Spleen (tissue), 11 donors: ENCODE data around the gene ATG16L2. TPM values are rescaled to one million over a fixed set of nuclear protein-coding genes. Genes with fewer than 3 reads are reported as not detected.
A peak's percentile ranks its signal among the peaks of the same experiment; 100 is the strongest.

ENCODE experiments used
- DNase-seq: peaks from one replicate; pipeline ENCODE4 v3.0.0-alpha.2; 2020
- H3K27ac ChIP-seq, 8 donors: fragments of 200-600 bp; sonication (generic) in 7 of 8; 1 replicate in 4 of 8; 2 replicates in 4 of 8; pipeline versions ENCODE4 v1.5.0 to v1.8.0; 2016 to 2021; ENCODE audit warnings: inconsistent platforms in 4 of 8, mild to moderate bottlenecking in 4 of 8, moderate library complexity in 1 of 8
- H3K27me3 ChIP-seq, 7 donors: fragments of 200-600 bp; sonication (generic) in 6 of 7; replicated peaks in 1 of 7; 1 replicate in 4 of 7; 2 replicates in 3 of 7; pipeline versions ENCODE4 v1.5.0 to v1.8.0; 2016 to 2021; ENCODE audit warnings: inconsistent platforms in 3 of 7, mild to moderate bottlenecking in 1 of 7
- H3K36me3 ChIP-seq, 6 donors: fragments of 200-600 bp; sonication (generic) in 5 of 6; 1 replicate in 4 of 6; 2 replicates in 2 of 6; pipeline versions ENCODE4 v1.5.0 to v1.8.0; 2016 to 2021; ENCODE audit warnings: inconsistent platforms in 2 of 6
- H3K4me1 ChIP-seq, 6 donors: fragments of 200-600 bp; sonication (generic) in 5 of 6; 1 replicate in 3 of 6; 2 replicates in 3 of 6; pipeline versions ENCODE4 v1.5.0 to v1.8.0; 2016 to 2021; ENCODE audit warnings: inconsistent platforms in 3 of 6
- H3K4me3 ChIP-seq, 8 donors: fragments of 200-600 bp; sonication (generic) in 7 of 8; 1 replicate in 4 of 8; 2 replicates in 4 of 8; pipeline versions ENCODE4 v1.5.0 to v1.8.0; 2016 to 2021; ENCODE audit warnings: inconsistent platforms in 4 of 8, mild to moderate bottlenecking in 4 of 8, moderate library complexity in 2 of 8
- H3K9me3 ChIP-seq, 8 donors: fragments of 200-600 bp; sonication (generic) in 7 of 8; 1 replicate in 4 of 8; 2 replicates in 4 of 8; pipeline versions ENCODE4 v1.5.0 to v1.8.0; 2016 to 2021; ENCODE audit warnings: inconsistent platforms in 4 of 8
- POLR2A ChIP-seq, 3 donors: fragments of 450-650 bp; IDR thresholded peaks; one replicate each; pipeline ENCODE4 v1.5.1; 2017; ENCODE audit warnings: antibody characterized with exemption in 3 of 3, mild to moderate bottlenecking in 1 of 3
- POLR2AphosphoS5 ChIP-seq, 3 donors: sonication (generic); formaldehyde crosslinking; IDR thresholded peaks; one replicate each; pipeline ENCODE4 v1.5.1; 2017; ENCODE audit warnings: antibody characterized with exemption in 3 of 3
- WGBS, 5 donors: extraction: QIAGEN DNeasy Blood & Tissue Kit in 3 of 5; methylation state at CpG; one replicate each; pipeline versions ENCODE4 v1.1.5 to v1.1.7; 2013 to 2018; 5-methylcytosine and 5-hydroxymethylcytosine counted together
- intact Hi-C: fragments of 100-400 bp; cut with DNase I; formaldehyde crosslinking; loops from one replicate; pipeline ENCODE4 v1.15.0; 2023; ENCODE audit warnings: low total_unique reads
- polyA plus RNA-seq, 3 donors: library from polyadenylated mRNA; stranded (reverse); fragments of 200-250 nt; gene quantifications; one replicate each; pipeline ENCODE4 v1.2.1, GENCODE V29; 2013
- total RNA-seq, 7 donors: library from RNA; depleted of rRNA in 3 of 7; stranded (reverse); fragments of >200 nt in 3 of 7; fragmentation: NEBNext Ultra II Directional in 4 of 7; extraction: Animal tissue kit (Norgen Biotek cat#: 25700) in 4 of 7; gene quantifications; one replicate each; pipeline versions ENCODE4 v1.1.0 to v1.2.1, GENCODE V29; 2016 to 2021
- TF ChIP-seq, protein P1 (sequence below), 11 experiments: fragments of 200-600 bp in 7 of 11; fragments of 450-650 bp in 4 of 11; sonication (generic) in 4 of 11; IDR thresholded peaks in 8 of 11; conservative IDR thresholded peaks in 3 of 11; 1 replicate in 7 of 11; 2 replicates in 4 of 11; pipeline versions ENCODE4 v1.4.0 to v1.8.0; 2016 to 2021; ENCODE audit warnings: antibody characterized with exemption in 11 of 11, inconsistent platforms in 4 of 11, mild to moderate bottlenecking in 1 of 11
- donor health status: healthy with polysubstance abuse.
- donor health status: DM: no; HTN: no; CAD: no; lungs with moderate emphysema.
- donor health status: DM: no; HTN: no; CAD: no.
- donor health status: Bipolar disorder and iron deficiency.
- donor health status: healthy.
- donor health status: DM: no; HTN: no; CAD: no.
- donor health status: DM: yes; HTN: yes; CAD: no.

Gene ATG16L2
- total and polyA plus RNA-seq, 10 donors: 96.9 to 368 (median 237) TPM

DNA sequence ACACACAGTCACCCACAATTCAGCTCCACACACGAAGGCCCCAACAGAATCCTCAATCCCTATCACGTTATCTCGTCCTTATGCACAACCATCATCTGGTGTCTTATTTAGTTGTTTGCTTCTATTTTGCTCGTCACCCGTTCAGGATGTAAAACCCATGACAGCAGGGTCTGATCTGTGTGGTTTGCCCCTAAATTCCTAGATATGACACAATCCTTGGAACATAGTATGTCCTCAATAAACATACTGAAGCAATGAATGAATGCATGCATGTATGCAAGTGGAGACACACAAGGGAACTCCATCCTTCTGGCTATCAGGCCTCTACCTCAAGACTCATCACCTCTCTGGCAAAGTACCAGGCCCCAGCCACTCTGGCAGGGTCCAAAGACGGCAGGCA lies 40.5 kb upstream of the ATG16L2 start:
- Histone ChIP-seq H3K36me3 (peaks cover 0 to 11% (median 0%) of the 10 kb centered on the region in 6 donors), H3K27ac (no peak overlapping the region), H3K4me3 (no peak overlapping the region), H3K27me3 (no peaks in the 10 kb centered on the region), H3K4me1 (peaks cover 4 to 54% (median 21%) of the 10 kb centered on the region in 6 donors), H3K9me3 (no peaks in the 10 kb centered on the region)
- no peak for DNase-seq
- no peak for TF ChIP-seq POLR2AphosphoS5 (IDR thresholded peaks at IDR 0.05)
- WGBS, 5 donors: 84 to 88% (median 86%) methylated on average over 6 of the region's 6 CpGs
- intact Hi-C loops: no loop called here

- DNase-seq: no peak
- intact Hi-C loops: no loop called here
- Histone ChIP-seq H3K27ac (no peak overlapping the region), H3K4me3 (no peak overlapping the region), H3K27me3 (no peaks in the 10 kb centered on the region), H3K4me1 (peaks cover 4 to 62% (median 23%) of the 10 kb centered on the region in 6 donors), H3K9me3 (no peaks in the 10 kb centered on the region), H3K36me3 (peaks cover 0 to 11% (median 0%) of the 10 kb centered on the region in 6 donors)
- TF ChIP-seq POLR2AphosphoS5 (IDR thresholded peaks at IDR 0.05): no peak
- TF ChIP-seq, protein P1, sequence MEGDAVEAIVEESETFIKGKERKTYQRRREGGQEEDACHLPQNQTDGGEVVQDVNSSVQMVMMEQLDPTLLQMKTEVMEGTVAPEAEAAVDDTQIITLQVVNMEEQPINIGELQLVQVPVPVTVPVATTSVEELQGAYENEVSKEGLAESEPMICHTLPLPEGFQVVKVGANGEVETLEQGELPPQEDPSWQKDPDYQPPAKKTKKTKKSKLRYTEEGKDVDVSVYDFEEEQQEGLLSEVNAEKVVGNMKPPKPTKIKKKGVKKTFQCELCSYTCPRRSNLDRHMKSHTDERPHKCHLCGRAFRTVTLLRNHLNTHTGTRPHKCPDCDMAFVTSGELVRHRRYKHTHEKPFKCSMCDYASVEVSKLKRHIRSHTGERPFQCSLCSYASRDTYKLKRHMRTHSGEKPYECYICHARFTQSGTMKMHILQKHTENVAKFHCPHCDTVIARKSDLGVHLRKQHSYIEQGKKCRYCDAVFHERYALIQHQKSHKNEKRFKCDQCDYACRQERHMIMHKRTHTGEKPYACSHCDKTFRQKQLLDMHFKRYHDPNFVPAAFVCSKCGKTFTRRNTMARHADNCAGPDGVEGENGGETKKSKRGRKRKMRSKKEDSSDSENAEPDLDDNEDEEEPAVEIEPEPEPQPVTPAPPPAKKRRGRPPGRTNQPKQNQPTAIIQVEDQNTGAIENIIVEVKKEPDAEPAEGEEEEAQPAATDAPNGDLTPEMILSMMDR (IDR thresholded peaks at IDR 0.05 in 8 of 11, conservative IDR thresholded peaks at IDR 0.05 in 3 of 11): no peak
- no peak for TF ChIP-seq POLR2A (IDR thresholded peaks at IDR 0.05)
- 91 to 96% (median 94%) methylated on average over 6 of the region's 6 CpGs for WGBS, 5 donors
Measured at GRCh38 chr11:72774499-72774898, 39.7 kb upstream of the ATG16L2 start.

DNA sequence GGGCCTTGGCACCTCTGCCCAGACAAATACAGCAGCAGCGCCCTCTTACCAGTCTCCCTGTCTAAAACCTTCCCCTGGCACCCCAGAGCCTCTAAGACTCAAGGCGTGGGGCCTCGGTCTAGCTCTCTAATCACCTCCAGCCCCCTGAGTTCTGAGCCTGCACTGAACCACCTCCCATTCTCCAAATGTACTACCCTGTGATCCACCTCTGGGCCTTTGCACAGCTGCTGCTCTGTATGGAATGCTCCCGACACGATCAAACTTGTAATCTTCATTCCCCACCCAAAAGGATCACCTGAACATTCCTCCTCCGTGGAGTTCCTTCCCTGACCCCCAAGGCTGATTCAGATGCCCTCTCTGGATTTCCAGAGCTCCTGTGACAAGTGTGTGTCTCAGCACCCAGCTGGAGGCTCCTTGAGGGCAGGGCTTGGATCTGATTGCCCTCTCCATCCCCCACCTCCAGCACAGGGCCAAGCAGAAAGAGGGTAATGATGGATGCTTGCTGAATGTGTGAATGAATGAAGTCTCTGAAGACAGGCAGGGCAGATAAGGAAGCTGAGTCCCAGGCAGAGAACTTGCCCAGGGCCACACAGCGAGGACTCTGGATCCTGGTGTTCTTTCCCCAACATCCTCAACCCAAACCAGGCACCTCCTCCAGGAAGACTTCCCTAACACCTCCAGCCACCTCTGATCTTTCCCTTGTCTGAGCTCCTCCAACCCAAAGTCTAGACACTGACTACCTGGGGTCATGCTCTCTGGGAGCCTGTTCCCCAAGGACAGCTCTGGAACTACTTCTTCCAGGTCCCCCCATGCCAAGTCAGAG lies 38.7 kb upstream of the ATG16L2 start:
- Histone ChIP-seq H3K4me1 (peaks cover 8 to 72% (median 32%) of the 10 kb centered on the region in 6 donors), H3K9me3 (no peaks in the 10 kb centered on the region), H3K27ac (peak overlapping the region in 1 of 8 donors; percentile 61), H3K36me3 (peaks cover 0 to 11% (median 0%) of the 10 kb centered on the region in 6 donors), H3K4me3 (no peak overlapping the region), H3K27me3 (peaks cover 0 to under 1% (median 0%) of the 10 kb centered on the region in 7 donors)
- WGBS, 5 donors: 94 to 98% (median 95%) methylated on average over 7 of the region's 7 CpGs
- no peak for DNase-seq
- no peak for TF ChIP-seq POLR2AphosphoS5 (IDR thresholded peaks at IDR 0.05)
- TF ChIP-seq POLR2A (IDR thresholded peaks at IDR 0.05): no peak
- TF ChIP-seq, protein P1 (IDR thresholded peaks at IDR 0.05 in 8 of 11, conservative IDR thresholded peaks at IDR 0.05 in 3 of 11): no peak
- intact Hi-C loops: no loop called here

- H3K4me1 ChIP-seq: peaks cover 16 to 80% (median 40%) of the 10 kb centered on the region in 6 donors
- TF ChIP-seq POLR2AphosphoS5 (IDR thresholded peaks at IDR 0.05) (no peak), POLR2A (IDR thresholded peaks at IDR 0.05) (no peak)
- TF ChIP-seq, protein P1 (IDR thresholded peaks at IDR 0.05 in 8 of 11, conservative IDR thresholded peaks at IDR 0.05 in 3 of 11): no peak
- 63 to 79% (median 66%) methylated on average over 5 to 9 of the region's 9 CpGs for WGBS, 5 donors
- no peak for DNase-seq
- H3K36me3 ChIP-seq: peaks cover 0 to 11% (median 0%) of the 10 kb centered on the region in 6 donors
- H3K27ac ChIP-seq: peak overlapping the region in 4 of 8 donors; percentile 36 to 61 (median 48)
- no peaks in the 10 kb centered on the region for H3K9me3 ChIP-seq
- intact Hi-C loops: no loop called here
- no peak overlapping the region for H3K4me3 ChIP-seq
- peaks cover 0 to 9% (median 0%) of the 10 kb centered on the region in 7 donors for H3K27me3 ChIP-seq
Measured at GRCh38 chr11:72776117-72776843, 37.9 kb upstream of the ATG16L2 start.
